CD4-positive, alpha-beta T cell (primary cell): ENCODE data around the gene INMT. TPM values are rescaled to one million over a fixed set of nuclear protein-coding genes. Genes with fewer than 3 reads are reported as not detected.

Source experiments
- ATAC-seq: fragments of 200-7000 bp; cut with Tn5 transposase; one replicate; pipeline ENCODE4 v1.10.0; 2022; ENCODE audit warnings: mild to moderate bottlenecking; ENCODE audit not compliant: poor library complexity
- CTCF ChIA-PET: fragments of 350-600 bp; sonication (Branson Sonifier 250); formaldehyde crosslinking; loops from one replicate; lab custom pipeline; 2021; ENCODE audit warnings: antibody characterized with exemption, inconsistent platforms; lab: Charles Lee
- POLR2A ChIA-PET: fragments of 350-600 bp; sonication (Branson Sonifier 250); formaldehyde crosslinking; loops from one replicate; lab custom pipeline; 2021; ENCODE audit warnings: antibody characterized with exemption, inconsistent platforms; lab: Charles Lee
- DNase-seq, 14 experiments: peaks; one replicate each; pipeline ENCODE4 v3.0.0-alpha.2; 2013 to 2020; ENCODE audit warnings: mixed read lengths in 2 of 14
- H3K27ac ChIP-seq, 2 donors: one replicate each; pipeline versions ENCODE4 v1.5.1 to v1.7.0; 2013; ENCODE audit warnings: low read length in 2 of 2, low read depth in 1 of 2, mild to moderate bottlenecking in 1 of 2
- H3K27me3 ChIP-seq, 2 experiments: 1 replicate in 1 of 2; 2 replicates in 1 of 2; pipeline versions ENCODE4 v1.6.1 to v1.7.0; 2013; ENCODE audit warnings: low read length in 2 of 2, control low read depth in 1 of 2, mild to moderate bottlenecking in 1 of 2, moderate library complexity in 1 of 2; ENCODE audit not compliant: insufficient read depth in 2 of 2, control insufficient read depth in 1 of 2
- H3K36me3 ChIP-seq: one replicate; pipeline ENCODE4 v1.6.1; 2013; ENCODE audit warnings: low read length, control low read depth; ENCODE audit not compliant: insufficient read depth
- H3K4me1 ChIP-seq: one replicate; pipeline ENCODE4 v1.6.1; 2013; ENCODE audit warnings: low read length, control low read depth; ENCODE audit not compliant: insufficient read depth
- H3K4me3 ChIP-seq: one replicate; pipeline ENCODE4 v1.5.1; 2013; ENCODE audit warnings: mild to moderate bottlenecking, low read length, moderate library complexity
- H3K9me3 ChIP-seq, 2 experiments: 1 replicate in 1 of 2; 2 replicates in 1 of 2; pipeline versions ENCODE4 v1.6.1 to v1.7.0; 2013; ENCODE audit warnings: low read length in 2 of 2, mild to moderate bottlenecking in 2 of 2, control low read depth in 1 of 2, moderate library complexity in 1 of 2; ENCODE audit not compliant: control insufficient read depth in 1 of 2, insufficient read depth in 1 of 2
- H3K27ac Mint-ChIP-seq: one replicate; pipeline ENCODE4 v1.8.0; 2020; ENCODE audit warnings: mixed read lengths
- H3K27me3 Mint-ChIP-seq: one replicate; pipeline ENCODE4 v1.8.0; 2021; ENCODE audit warnings: mixed read lengths
- H3K36me3 Mint-ChIP-seq: one replicate; pipeline ENCODE4 v1.8.0; 2021; ENCODE audit warnings: low read depth, mixed read lengths
- H3K4me1 Mint-ChIP-seq: one replicate; pipeline ENCODE4 v1.8.0; 2021; ENCODE audit warnings: low read depth, mixed read lengths
- H3K4me3 Mint-ChIP-seq: one replicate; pipeline ENCODE4 v1.8.0; 2020; ENCODE audit warnings: mild to moderate bottlenecking, mixed read lengths
- H3K9me3 Mint-ChIP-seq: one replicate; pipeline ENCODE4 v1.8.0; 2020; ENCODE audit warnings: mixed read lengths
- CTCF ChIP-seq: fragments of 200-600 bp; IDR thresholded peaks from one replicate; pipeline ENCODE4 v1.8.0; 2022; ENCODE audit warnings: antibody characterized with exemption, mild to moderate bottlenecking
- intact Hi-C, 2 experiments: fragments of 100-400 bp; cut with DNase I in 1 of 2; cut with micrococcal nuclease in 1 of 2; formaldehyde crosslinking; loops; one replicate each; pipeline versions ENCODE4 v1.15.1 to v1.9.0; 2023 to 2025; cut with DNase I, micrococcal nuclease
- total RNA-seq, 174 experiments: library from RNA in 2 of 174; stranded (reverse) in 2 of 174; gene quantifications; one replicate each; pipeline ENCODE4 v1.2.3 and lab custom pipeline; 2021 to 2026

The INMT gene
- total RNA-seq, 2 experiments from 2014 or later: 0.36 to 0.69 TPM

GRCh38 chr7:30775992-30776391 lies 24.1 kb downstream of the INMT start:
- CTCF ChIA-PET: no interaction called here
- TF ChIP-seq CTCF: no peak
- H3K27me3 Mint-ChIP-seq: no peaks in the 10 kb centered on the region
- H3K4me1 ChIP-seq: peaks cover 6% of the 10 kb centered on the region
- H3K4me3 Mint-ChIP-seq: no peak overlapping the region
- POLR2A ChIA-PET: no interaction called here
- no peaks in the 10 kb centered on the region for H3K27me3 ChIP-seq
- H3K4me3 ChIP-seq: no peak overlapping the region
- H3K27ac Mint-ChIP-seq: no peak overlapping the region
- peaks cover 6% of the 10 kb centered on the region for H3K4me1 Mint-ChIP-seq
- DNase-seq (no peak), ATAC-seq (no peak)
- intact Hi-C loops: loop anchor here in 1 of 2 experiments (10.0 kb wide), 1 partner anchor 741 kb away; no protein-coding TSS in a partner anchor
- no peak overlapping the region for H3K27ac ChIP-seq
- H3K9me3 Mint-ChIP-seq: no peaks in the 10 kb centered on the region
- H3K36me3 ChIP-seq: no peaks in the 10 kb centered on the region
- H3K9me3 ChIP-seq: no peaks in the 10 kb centered on the region
- H3K36me3 Mint-ChIP-seq: no peaks in the 10 kb centered on the region

DNA sequence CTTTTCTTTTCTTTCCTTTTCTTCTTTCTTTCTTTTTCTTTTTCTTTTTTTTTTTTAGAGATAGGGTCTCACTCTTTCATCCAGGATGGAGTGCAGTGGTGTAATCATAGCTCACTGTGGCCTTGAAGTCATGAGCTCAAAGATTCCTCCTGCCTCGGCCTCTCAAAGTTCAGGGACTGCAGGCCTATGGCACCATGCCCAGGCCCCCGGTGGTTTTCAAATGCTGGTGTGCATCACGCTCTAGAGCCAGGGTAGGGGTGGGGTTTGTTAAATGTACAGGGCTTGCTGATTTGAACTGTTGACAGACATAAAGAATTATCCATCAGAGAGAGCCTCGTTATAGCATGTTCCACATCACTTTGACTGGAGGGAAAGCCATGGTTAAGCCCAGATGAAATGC lies 25.0 kb downstream of the INMT start:
- TF ChIP-seq CTCF: no peak
- no peaks in the 10 kb centered on the region for H3K36me3 Mint-ChIP-seq
- no peak overlapping the region for H3K4me3 ChIP-seq
- no peaks in the 10 kb centered on the region for H3K27me3 Mint-ChIP-seq
- no peak for DNase-seq
- no peak for ATAC-seq
- intact Hi-C loops: loop anchor here in 1 of 2 experiments (10.0 kb wide), 1 partner anchor 742 kb away; no protein-coding TSS in a partner anchor
- POLR2A ChIA-PET: no interaction called here
- H3K9me3 Mint-ChIP-seq: no peaks in the 10 kb centered on the region
- no peaks in the 10 kb centered on the region for H3K36me3 ChIP-seq
- peaks cover 4% of the 10 kb centered on the region for H3K4me1 Mint-ChIP-seq
- CTCF ChIA-PET: no interaction called here
- no peak overlapping the region for H3K4me3 Mint-ChIP-seq
- no peak overlapping the region for H3K27ac Mint-ChIP-seq
- peaks cover 2% of the 10 kb centered on the region for H3K4me1 ChIP-seq
- H3K27ac ChIP-seq: no peak overlapping the region
- no peaks in the 10 kb centered on the region for H3K27me3 ChIP-seq
- no peaks in the 10 kb centered on the region for H3K9me3 ChIP-seq

DNA sequence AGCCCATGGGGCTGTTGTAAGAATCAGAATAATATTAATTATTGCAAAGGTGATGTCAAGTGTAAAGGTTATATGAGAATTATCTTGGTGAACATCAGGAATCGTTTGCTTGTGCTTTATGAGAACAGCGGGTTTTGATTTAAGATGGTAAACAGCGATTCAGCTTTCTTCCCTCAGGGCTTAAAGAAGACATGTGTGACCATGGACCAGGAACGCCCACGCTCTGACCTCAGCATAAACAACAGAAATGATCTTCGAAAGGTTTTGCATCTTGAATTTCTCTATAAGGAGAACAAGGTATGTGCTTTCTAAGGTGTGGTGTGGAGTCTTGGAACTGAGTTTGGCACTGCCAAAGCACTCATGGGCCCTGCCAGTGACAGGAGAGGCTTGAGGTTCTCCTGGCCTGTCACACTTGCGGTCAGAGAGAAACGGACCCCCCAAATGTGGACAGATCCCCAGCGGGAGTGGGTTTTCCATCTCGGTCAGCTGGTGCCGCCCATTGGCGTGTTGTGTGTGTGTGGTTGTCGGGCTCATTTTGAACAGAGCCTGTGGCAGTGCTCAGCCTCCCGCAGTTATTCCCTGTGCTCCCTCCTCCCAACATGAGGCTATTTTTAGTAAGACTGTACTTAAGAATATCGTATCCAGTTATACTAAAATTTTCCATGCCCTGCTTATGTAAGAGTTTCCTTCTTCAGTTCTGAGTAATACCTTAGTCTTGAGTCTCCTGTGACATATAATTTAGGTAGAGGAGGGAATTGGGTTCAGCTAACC lies 26.5 kb downstream of the INMT start:
- no peak for TF ChIP-seq CTCF
- H3K36me3 Mint-ChIP-seq: no peaks in the 10 kb centered on the region
- ATAC-seq (no peak), DNase-seq (no peak)
- Histone ChIP-seq H3K9me3 (no peaks in the 10 kb centered on the region), H3K27ac (no peak overlapping the region), H3K27me3 (no peaks in the 10 kb centered on the region), H3K4me3 (no peak overlapping the region), H3K36me3 (no peaks in the 10 kb centered on the region), H3K4me1 (no peaks in the 10 kb centered on the region)
- no peaks in the 10 kb centered on the region for H3K4me1 Mint-ChIP-seq
- intact Hi-C loops: loop anchor here in 1 of 2 experiments (10.0 kb wide), 1 partner anchor 744 kb away; no protein-coding TSS in a partner anchor
- H3K4me3 Mint-ChIP-seq: no peak overlapping the region
- H3K9me3 Mint-ChIP-seq: no peaks in the 10 kb centered on the region
- H3K27ac Mint-ChIP-seq: no peak overlapping the region
- ChIA-PET POLR2A (no interaction called here), CTCF (no interaction called here)
- H3K27me3 Mint-ChIP-seq: no peaks in the 10 kb centered on the region
